RWPE2 (cell line): Measurements from ENCODE around the gene FRMPD2.

ENCODE experiments used
- ATAC-seq: fragments of 200-7000 bp; cut with Tn5 transposase; 3 replicates; pipeline ENCODE4 v1.9.1; 2021; ENCODE audit warnings: low read depth
- DNase-seq: peaks from one replicate; pipeline ENCODE4 v3.0.0-alpha.2; 2020; ENCODE audit warnings: low spot score
- H3K27ac ChIP-seq: fragments of 450-650 bp; 2 replicates; pipeline ENCODE4 v1.5.1; 2017; ENCODE audit warnings: mild to moderate bottlenecking; ENCODE audit not compliant: poor library complexity, severe bottlenecking
- H3K27me3 ChIP-seq: fragments of 250-450 bp; sonication (Bioruptor Pico); 2 replicates; pipeline ENCODE4 v1.5.1; 2021; ENCODE audit warnings: mild to moderate bottlenecking, moderate library complexity; ENCODE audit not compliant: insufficient read depth, poor library complexity, severe bottlenecking
- H3K36me3 ChIP-seq: fragments of 250-450 bp; sonication (Bioruptor Pico); 2 replicates; pipeline ENCODE4 v1.5.1; 2020; ENCODE audit warnings: low read depth, mild to moderate bottlenecking, moderate library complexity
- H3K4me1 ChIP-seq: fragments of 250-450 bp; sonication (Bioruptor Pico); 2 replicates; pipeline ENCODE4 v1.5.1; 2021; ENCODE audit warnings: mild to moderate bottlenecking, moderate library complexity; ENCODE audit not compliant: insufficient read depth, poor library complexity, severe bottlenecking
- H3K4me3 ChIP-seq: fragments of 250-450 bp; sonication (Bioruptor Pico); 2 replicates; pipeline ENCODE4 v1.5.1; 2021; ENCODE audit warnings: mild to moderate bottlenecking, moderate library complexity; ENCODE audit not compliant: severe bottlenecking
- H3K9me3 ChIP-seq: fragments of 250-450 bp; sonication (Bioruptor Pico); 2 replicates; pipeline ENCODE4 v1.5.1; 2021; ENCODE audit warnings: mild to moderate bottlenecking, moderate library complexity; ENCODE audit not compliant: severe bottlenecking
- TF ChIP-seq, protein P1 (sequence below): fragments of 450-650 bp; IDR thresholded peaks from one replicate; pipeline ENCODE4 v1.5.1; 2017; ENCODE audit warnings: mild to moderate bottlenecking, moderate library complexity; ENCODE audit not compliant: poor library complexity, severe bottlenecking

Gene FRMPD2

DNA sequence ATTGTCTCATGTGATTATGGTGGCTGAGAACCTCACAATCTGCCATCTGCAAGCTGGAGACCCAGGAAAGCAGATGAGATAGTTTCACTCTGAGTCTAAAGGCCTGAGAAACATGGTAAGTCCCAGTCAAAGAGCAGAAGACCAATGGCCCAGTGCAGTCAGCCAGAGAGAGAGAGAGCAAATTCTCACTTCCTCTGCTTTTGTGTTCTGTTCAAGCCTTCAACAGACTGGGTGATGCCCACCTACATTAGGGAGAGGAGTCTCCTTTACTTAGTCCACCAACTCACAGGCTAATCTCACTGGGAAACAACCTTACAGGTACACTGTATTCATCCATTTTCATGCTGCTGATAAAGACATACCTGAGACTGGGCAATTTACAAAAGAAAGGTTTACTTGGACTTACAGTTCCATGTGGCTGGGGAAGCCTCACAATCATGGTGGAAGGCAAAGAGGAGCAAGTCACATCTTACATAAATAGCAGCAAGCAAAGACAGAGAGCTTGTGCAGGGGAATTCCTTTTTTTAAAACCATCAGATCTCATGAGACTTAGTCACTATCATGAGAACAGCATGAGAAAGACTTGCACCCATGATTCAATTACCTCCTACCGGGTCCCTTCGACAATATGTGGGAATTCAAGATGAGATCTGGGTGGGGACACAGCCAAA lies 4.7 kb upstream of the FRMPD2 start:
- no peak overlapping the region for H3K27ac ChIP-seq
- no peak for ATAC-seq
- no peaks in the 10 kb centered on the region for H3K9me3 ChIP-seq
- H3K36me3 ChIP-seq = no peaks in the 10 kb centered on the region
- H3K4me3 ChIP-seq = no peak overlapping the region
- TF ChIP-seq, protein P1, sequence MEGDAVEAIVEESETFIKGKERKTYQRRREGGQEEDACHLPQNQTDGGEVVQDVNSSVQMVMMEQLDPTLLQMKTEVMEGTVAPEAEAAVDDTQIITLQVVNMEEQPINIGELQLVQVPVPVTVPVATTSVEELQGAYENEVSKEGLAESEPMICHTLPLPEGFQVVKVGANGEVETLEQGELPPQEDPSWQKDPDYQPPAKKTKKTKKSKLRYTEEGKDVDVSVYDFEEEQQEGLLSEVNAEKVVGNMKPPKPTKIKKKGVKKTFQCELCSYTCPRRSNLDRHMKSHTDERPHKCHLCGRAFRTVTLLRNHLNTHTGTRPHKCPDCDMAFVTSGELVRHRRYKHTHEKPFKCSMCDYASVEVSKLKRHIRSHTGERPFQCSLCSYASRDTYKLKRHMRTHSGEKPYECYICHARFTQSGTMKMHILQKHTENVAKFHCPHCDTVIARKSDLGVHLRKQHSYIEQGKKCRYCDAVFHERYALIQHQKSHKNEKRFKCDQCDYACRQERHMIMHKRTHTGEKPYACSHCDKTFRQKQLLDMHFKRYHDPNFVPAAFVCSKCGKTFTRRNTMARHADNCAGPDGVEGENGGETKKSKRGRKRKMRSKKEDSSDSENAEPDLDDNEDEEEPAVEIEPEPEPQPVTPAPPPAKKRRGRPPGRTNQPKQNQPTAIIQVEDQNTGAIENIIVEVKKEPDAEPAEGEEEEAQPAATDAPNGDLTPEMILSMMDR = no peak
- no peak for DNase-seq
- H3K4me1 ChIP-seq = no peaks in the 10 kb centered on the region
- H3K27me3 ChIP-seq = no peaks in the 10 kb centered on the region

DNA sequence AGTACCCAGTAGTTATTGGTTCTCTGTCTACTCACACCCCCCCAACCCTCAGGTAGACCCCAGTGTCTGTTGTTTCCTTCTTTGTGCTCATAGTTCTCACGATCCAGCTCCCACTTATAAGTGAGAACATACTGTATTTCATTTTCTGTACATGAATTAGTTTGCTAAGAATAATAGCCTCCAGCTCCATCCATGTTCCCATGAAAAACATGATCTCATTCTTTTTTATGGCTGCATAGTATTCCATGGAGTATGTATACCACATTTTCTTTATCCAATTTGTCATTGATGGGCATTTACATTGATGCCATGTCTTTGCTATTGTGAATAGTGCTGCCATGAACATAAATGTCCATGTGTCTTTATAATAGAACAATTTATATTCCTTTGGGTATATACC lies 2.6 kb upstream of the FRMPD2 start:
- TF ChIP-seq, protein P1 = no peak
- H3K9me3 ChIP-seq = no peaks in the 10 kb centered on the region
- no peak for ATAC-seq
- H3K27me3 ChIP-seq = no peaks in the 10 kb centered on the region
- no peak for DNase-seq
- no peak overlapping the region for H3K4me3 ChIP-seq
- H3K27ac ChIP-seq = no peak overlapping the region
- H3K36me3 ChIP-seq = no peaks in the 10 kb centered on the region
- H3K4me1 ChIP-seq = no peaks in the 10 kb centered on the region

DNA sequence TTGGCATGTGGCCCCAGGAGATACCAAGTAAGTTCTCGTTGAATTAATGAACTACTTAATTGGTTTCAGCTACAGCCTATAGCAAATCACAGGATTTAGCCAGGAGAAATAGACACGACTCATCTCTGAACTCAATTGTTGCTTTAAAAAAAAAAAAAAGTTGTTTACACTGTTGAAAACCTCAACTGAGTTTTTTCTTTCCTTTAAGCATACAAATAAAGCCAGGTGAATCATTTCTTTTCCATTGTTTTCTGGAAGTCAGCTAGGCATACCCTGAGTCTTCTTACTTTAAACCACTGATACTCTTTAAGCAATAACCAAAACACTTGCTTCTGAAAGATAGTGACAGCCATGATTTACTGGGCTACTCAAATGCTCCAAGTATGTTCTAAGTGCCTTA lies 755 bp downstream of the FRMPD2 start:
- H3K27me3 ChIP-seq = no peaks in the 10 kb centered on the region
- TF ChIP-seq, protein P1 = no peak
- H3K4me3 ChIP-seq = no peak overlapping the region
- no peak for DNase-seq
- no peaks in the 10 kb centered on the region for H3K36me3 ChIP-seq
- no peak for ATAC-seq
- H3K27ac ChIP-seq = no peak overlapping the region
- H3K4me1 ChIP-seq = no peaks in the 10 kb centered on the region
- no peaks in the 10 kb centered on the region for H3K9me3 ChIP-seq

DNA sequence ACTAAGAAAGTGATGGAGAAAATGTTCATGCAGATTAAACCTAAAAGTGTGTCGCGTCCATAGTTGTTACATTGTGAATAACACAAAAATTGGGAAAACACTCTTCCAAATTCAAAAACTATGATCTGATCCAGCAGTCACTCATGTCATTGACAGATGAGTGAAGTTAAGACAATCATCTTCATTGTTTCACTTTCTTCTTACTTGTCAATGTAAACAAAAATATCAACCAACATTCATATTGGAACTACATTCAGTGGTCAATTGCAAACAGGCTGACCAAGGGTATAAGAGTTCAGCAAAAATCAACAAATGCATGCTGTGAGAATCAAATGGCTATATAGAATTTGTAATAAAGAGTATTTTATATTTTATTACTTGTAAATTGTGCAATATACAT lies 1.8 kb downstream of the FRMPD2 start:
- Histone ChIP-seq H3K27me3 (no peaks in the 10 kb centered on the region), H3K36me3 (no peaks in the 10 kb centered on the region), H3K4me3 (no peak overlapping the region), H3K4me1 (no peaks in the 10 kb centered on the region), H3K27ac (no peak overlapping the region), H3K9me3 (no peaks in the 10 kb centered on the region)
- ATAC-seq = no peak
- TF ChIP-seq, protein P1 = no peak
- DNase-seq = no peak

DNA sequence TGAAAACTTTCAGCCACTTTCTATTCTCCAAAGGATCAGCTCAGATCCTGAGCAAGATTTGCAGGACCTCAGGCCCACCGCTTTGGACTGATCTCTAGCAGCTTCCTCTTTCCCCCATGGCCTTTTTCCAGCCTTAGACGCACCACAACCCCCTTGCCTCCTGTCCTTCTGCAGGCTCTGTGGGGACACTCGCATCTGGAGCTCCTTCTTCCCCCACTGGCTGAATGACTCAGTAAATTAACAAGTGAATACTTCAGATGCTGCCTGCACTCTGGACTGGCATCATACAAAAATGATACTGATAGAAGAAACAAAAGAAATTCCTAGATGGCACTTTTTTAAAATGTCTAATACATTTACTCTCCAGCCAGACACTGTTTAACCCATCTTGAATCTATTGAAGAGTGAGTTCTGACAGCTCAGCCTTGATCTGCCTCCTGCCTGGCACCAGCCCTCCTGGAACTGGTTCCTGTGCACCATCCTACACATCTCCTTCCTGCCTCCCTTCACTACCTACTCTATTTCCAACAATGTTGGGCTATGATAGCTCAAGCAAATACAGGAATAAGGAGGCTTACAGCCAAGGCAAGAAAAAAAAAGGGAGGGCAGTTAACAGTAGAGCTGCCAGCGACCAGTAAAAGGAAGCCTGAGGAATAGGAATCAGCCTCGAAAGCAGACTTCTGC lies 3.3 kb downstream of the FRMPD2 start:
- H3K4me1 ChIP-seq = no peaks in the 10 kb centered on the region
- H3K4me3 ChIP-seq = no peak overlapping the region
- ATAC-seq (no peak), DNase-seq (no peak)
- H3K27me3 ChIP-seq = no peaks in the 10 kb centered on the region
- TF ChIP-seq, protein P1 = no peak
- no peaks in the 10 kb centered on the region for H3K36me3 ChIP-seq
- H3K27ac ChIP-seq = no peak overlapping the region
- H3K9me3 ChIP-seq = no peaks in the 10 kb centered on the region
